Mesenchymal stem cell (in vitro differentiated cells and primary cell): ENCODE data around the gene PRMT7.
A peak's percentile ranks its signal among the peaks of the same experiment; 100 is the strongest.

Source experiments
- DNase-seq: peaks from one replicate; pipeline ENCODE4 v3.0.0-alpha.2; 2013
- H2AFZ ChIP-seq: one replicate; pipeline ENCODE4 v1.6.1; 2013; ENCODE audit warnings: low read depth, mild to moderate bottlenecking, control low read depth, inconsistent platforms, low read length, moderate library complexity
- H2AK5ac ChIP-seq: 2 replicates; pipeline ENCODE4 v1.6.1; 2013; ENCODE audit warnings: low read length, moderate library complexity, mild to moderate bottlenecking, inconsistent platforms; ENCODE audit not compliant: severe bottlenecking
- H2BK120ac ChIP-seq: one replicate; pipeline ENCODE4 v1.6.1; 2013; ENCODE audit warnings: low read depth, mild to moderate bottlenecking, inconsistent platforms, low read length, moderate library complexity
- H2BK12ac ChIP-seq, 2 experiments: one replicate each; pipeline ENCODE4 v1.6.1; 2013; ENCODE audit warnings: inconsistent platforms in 2 of 2, low read length in 2 of 2, mild to moderate bottlenecking in 2 of 2, moderate library complexity in 2 of 2, control low read depth in 1 of 2
- H2BK15ac ChIP-seq: one replicate; pipeline ENCODE4 v1.6.1; 2013; ENCODE audit warnings: mild to moderate bottlenecking, low read depth, inconsistent platforms; ENCODE audit not compliant: poor library complexity, severe bottlenecking
- H2BK5ac ChIP-seq: 2 replicates; pipeline ENCODE4 v1.6.1; 2013; ENCODE audit warnings: low read depth, mild to moderate bottlenecking, low read length, control low read depth, inconsistent platforms; ENCODE audit not compliant: poor library complexity, severe bottlenecking
- H3K14ac ChIP-seq, 2 experiments: one replicate each; pipeline ENCODE4 v1.6.1; 2013; ENCODE audit warnings: inconsistent platforms in 2 of 2, low read length in 2 of 2, control low read depth in 1 of 2, mild to moderate bottlenecking in 1 of 2, moderate library complexity in 1 of 2
- H3K18ac ChIP-seq, 2 experiments: one replicate each; pipeline ENCODE4 v1.6.1; 2013; ENCODE audit warnings: inconsistent platforms in 2 of 2, low read length in 2 of 2, control low read depth in 1 of 2, low read depth in 1 of 2, mild to moderate bottlenecking in 1 of 2
- H3K23ac ChIP-seq, 2 experiments: one replicate each; pipeline ENCODE4 v1.6.1; 2013; ENCODE audit warnings: inconsistent platforms in 2 of 2, low read length in 2 of 2, mild to moderate bottlenecking in 2 of 2, moderate library complexity in 2 of 2, control low read depth in 1 of 2
- H3K27ac ChIP-seq: 2 replicates; pipeline ENCODE4 v1.5.1; 2013; ENCODE audit warnings: mild to moderate bottlenecking, moderate library complexity, low read length, control low read depth, inconsistent platforms; ENCODE audit not compliant: poor library complexity, severe bottlenecking
- H3K27me3 ChIP-seq, 2 experiments: 2 replicates each; pipeline versions ENCODE4 v1.6.1 to v1.7.0; 2013; ENCODE audit warnings: low read length in 2 of 2, mild to moderate bottlenecking in 2 of 2, moderate library complexity in 2 of 2, control low read depth in 1 of 2, inconsistent platforms in 1 of 2; ENCODE audit not compliant: control insufficient read depth in 1 of 2, insufficient read depth in 1 of 2
- H3K36me3 ChIP-seq, 2 experiments: 2 replicates each; pipeline versions ENCODE4 v1.6.1 to v1.7.0; 2013; ENCODE audit warnings: low read length in 2 of 2, control low read depth in 1 of 2, inconsistent platforms in 1 of 2, low read depth in 1 of 2, mild to moderate bottlenecking in 1 of 2; ENCODE audit not compliant: insufficient read depth in 2 of 2, control insufficient read depth in 1 of 2
- H3K4ac ChIP-seq, 2 experiments: one replicate each; pipeline ENCODE4 v1.6.1; 2013; ENCODE audit warnings: inconsistent platforms in 2 of 2, low read length in 2 of 2, mild to moderate bottlenecking in 2 of 2, moderate library complexity in 2 of 2, control low read depth in 1 of 2, low read depth in 1 of 2
- H3K4me1 ChIP-seq: 2 replicates; pipeline ENCODE4 v1.6.1; 2013; ENCODE audit warnings: low read depth, low read length, control low read depth; ENCODE audit not compliant: control insufficient read depth, insufficient read depth
- H3K4me2 ChIP-seq: 2 replicates; pipeline ENCODE4 v1.6.1; 2013; ENCODE audit warnings: low read length, mild to moderate bottlenecking, inconsistent platforms; ENCODE audit not compliant: poor library complexity, severe bottlenecking
- H3K4me3 ChIP-seq, 2 experiments: 2 replicates each; pipeline versions ENCODE4 v1.5.1 to v1.7.0; 2013; ENCODE audit warnings: low read length in 2 of 2, mild to moderate bottlenecking in 2 of 2, control low read depth in 1 of 2, low read depth in 1 of 2; ENCODE audit not compliant: insufficient read depth in 1 of 2
- H3K79me1 ChIP-seq: replicated peaks from 2 replicates; pipeline ENCODE4 v1.6.1; 2013; ENCODE audit warnings: mild to moderate bottlenecking, control low read depth, low read length, inconsistent platforms; ENCODE audit not compliant: poor library complexity, severe bottlenecking
- H3K9ac ChIP-seq: 2 replicates; pipeline ENCODE4 v1.7.0; 2013; ENCODE audit warnings: mild to moderate bottlenecking, low read length, moderate library complexity
- H3K9me3 ChIP-seq: 2 replicates; pipeline ENCODE4 v1.7.0; 2013; ENCODE audit warnings: mild to moderate bottlenecking, low read length; ENCODE audit not compliant: control insufficient read depth
- H4K8ac ChIP-seq: one replicate; pipeline ENCODE4 v1.6.1; 2013; ENCODE audit warnings: inconsistent platforms, mild to moderate bottlenecking, low read length, moderate library complexity
- H4K91ac ChIP-seq: one replicate; pipeline ENCODE4 v1.6.1; 2013; ENCODE audit warnings: mild to moderate bottlenecking, low read length, inconsistent platforms
- WGBS: methylation state at CpG from one replicate; pipeline ENCODE4 v1.1.7; 2013; ENCODE audit warnings: mixed read lengths; 5-methylcytosine and 5-hydroxymethylcytosine counted together

The PRMT7 gene

GRCh38 chr16:68400924-68401460 is 90.2 kb downstream of the PRMT7 start:
- Histone ChIP-seq H3K23ac (no peak overlapping the region), H3K4me1 (peaks cover 15% of the 10 kb centered on the region), H3K9me3 (no peaks in the 10 kb centered on the region), H3K18ac (no peak overlapping the region), H3K36me3 (no peaks in the 10 kb centered on the region), H3K4me2 (no peak overlapping the region), H2BK5ac (no peak overlapping the region), H3K27ac (no peak overlapping the region), H3K27me3 (peaks cover 12 to 35% of the 10 kb centered on the region in 2 experiments), H2BK15ac (no peak overlapping the region), H3K4me3 (no peak overlapping the region), H2BK12ac (no peak overlapping the region), H2AFZ (no peak overlapping the region), H2BK120ac (no peak overlapping the region), H3K14ac (no peak overlapping the region), H4K8ac (no peak overlapping the region), H3K4ac (no peak overlapping the region), H3K9ac (no peak overlapping the region), H4K91ac (no peak overlapping the region), H2AK5ac (no peak overlapping the region), H3K79me1 (no peaks in the 10 kb centered on the region)
- no peak for DNase-seq
- WGBS: 58% methylated on average over 5 of the region's 5 CpGs

- no peak overlapping the region for H3K9ac ChIP-seq
- peaks cover 23% of the 10 kb centered on the region for H3K4me1 ChIP-seq
- H3K4me2 ChIP-seq: no peak overlapping the region
- peak; percentile 26 for DNase-seq
- no peak overlapping the region for H3K4ac ChIP-seq
- H3K4me3 ChIP-seq: no peak overlapping the region
- WGBS: 79% methylated on average over 12 of the region's 13 CpGs
- H3K18ac ChIP-seq: no peak overlapping the region
- no peak overlapping the region for H2BK15ac ChIP-seq
- H3K23ac ChIP-seq: no peak overlapping the region
- H2BK120ac ChIP-seq: no peak overlapping the region
- H3K36me3 ChIP-seq: no peaks in the 10 kb centered on the region
- H3K14ac ChIP-seq: no peak overlapping the region
- no peak overlapping the region for H2BK12ac ChIP-seq
- no peaks in the 10 kb centered on the region for H3K9me3 ChIP-seq
- no peak overlapping the region for H4K91ac ChIP-seq
- no peak overlapping the region for H4K8ac ChIP-seq
- H2AK5ac ChIP-seq: no peak overlapping the region
- no peak overlapping the region for H2BK5ac ChIP-seq
- H2AFZ ChIP-seq: no peak overlapping the region
- no peak overlapping the region for H3K27ac ChIP-seq
- peaks cover 11 to 27% of the 10 kb centered on the region in 2 experiments for H3K27me3 ChIP-seq
- no peaks in the 10 kb centered on the region for H3K79me1 ChIP-seq
Measured at GRCh38 chr16:68401871-68402747, 91.3 kb downstream of the PRMT7 start.

- Histone ChIP-seq H3K27me3 (peaks cover 6 to 25% of the 10 kb centered on the region in 2 experiments), H2BK12ac (no peak overlapping the region), H3K27ac (no peak overlapping the region), H2AK5ac (no peak overlapping the region), H3K79me1 (no peaks in the 10 kb centered on the region), H3K9me3 (no peaks in the 10 kb centered on the region), H4K91ac (no peak overlapping the region), H3K4me2 (no peak overlapping the region), H3K18ac (no peak overlapping the region), H4K8ac (no peak overlapping the region), H3K23ac (no peak overlapping the region), H3K4me1 (peaks cover 23% of the 10 kb centered on the region), H3K14ac (no peak overlapping the region), H2BK120ac (no peak overlapping the region), H2AFZ (no peak overlapping the region), H3K9ac (no peak overlapping the region), H3K4me3 (no peak overlapping the region), H3K36me3 (no peaks in the 10 kb centered on the region), H3K4ac (no peak overlapping the region), H2BK15ac (no peak overlapping the region), H2BK5ac (no peak overlapping the region)
- DNase-seq: no peak
- WGBS: 76% methylated on average over 3 of the region's 3 CpGs
Measured at GRCh38 chr16:68402748-68403040, 91.9 kb downstream of the PRMT7 start.

GRCh38 chr16:68403177-68403576 is 92.4 kb downstream of the PRMT7 start:
- no peaks in the 10 kb centered on the region for H3K9me3 ChIP-seq
- H3K23ac ChIP-seq: no peak overlapping the region
- H3K4me2 ChIP-seq: no peak overlapping the region
- H2BK15ac ChIP-seq: no peak overlapping the region
- peaks cover under 1 to 26% of the 10 kb centered on the region in 2 experiments for H3K27me3 ChIP-seq
- no peak overlapping the region for H3K9ac ChIP-seq
- no peak overlapping the region for H2BK5ac ChIP-seq
- no peak overlapping the region for H3K14ac ChIP-seq
- no peak overlapping the region for H2AK5ac ChIP-seq
- H3K18ac ChIP-seq: no peak overlapping the region
- H3K4ac ChIP-seq: no peak overlapping the region
- H3K79me1 ChIP-seq: no peaks in the 10 kb centered on the region
- H3K36me3 ChIP-seq: no peaks in the 10 kb centered on the region
- no peak overlapping the region for H4K8ac ChIP-seq
- no peak overlapping the region for H2BK12ac ChIP-seq
- WGBS: 29% methylated on average over 1 of the region's 1 CpG
- DNase-seq: no peak
- H3K4me3 ChIP-seq: no peak overlapping the region
- peaks cover 23% of the 10 kb centered on the region for H3K4me1 ChIP-seq
- H2AFZ ChIP-seq: no peak overlapping the region
- H2BK120ac ChIP-seq: no peak overlapping the region
- no peak overlapping the region for H3K27ac ChIP-seq
- H4K91ac ChIP-seq: no peak overlapping the region
